Lung (tissue), 12 donors: ENCODE data around the gene MOK. TPM values are rescaled to one million over a fixed set of nuclear protein-coding genes. Genes with fewer than 3 reads are reported as not detected.

Experiments
- ATAC-seq: fragments of 200-7000 bp; cut with Tn5 transposase; one replicate; pipeline ENCODE4 v1.9.1; 2020; ENCODE audit warnings: moderate number of reproducible peaks; ENCODE audit not compliant: insufficient read depth, low FRiP score
- DNase-seq, 3 donors: peaks; one replicate each; pipeline ENCODE4 v3.0.0-alpha.2; 2013 to 2017
- H3K27ac ChIP-seq, 2 donors: one replicate each; pipeline ENCODE4 v1.5.1; 2013; ENCODE audit warnings: mild to moderate bottlenecking in 2 of 2, moderate library complexity in 2 of 2, control low read depth in 1 of 2, inconsistent platforms in 1 of 2, low read depth in 1 of 2, low read length in 1 of 2
- H3K27me3 ChIP-seq, 3 donors: one replicate each; pipeline ENCODE4 v1.5.1; 2013; ENCODE audit warnings: low read length in 2 of 3; ENCODE audit not compliant: control insufficient read depth in 3 of 3, insufficient read depth in 3 of 3
- H3K36me3 ChIP-seq, 4 donors: one replicate each; pipeline ENCODE4 v1.5.1; 2013; ENCODE audit warnings: low read length in 4 of 4, mild to moderate bottlenecking in 1 of 4, moderate library complexity in 1 of 4; ENCODE audit not compliant: control insufficient read depth in 4 of 4, insufficient read depth in 4 of 4
- H3K4me1 ChIP-seq, 5 donors: one replicate each; pipeline ENCODE4 v1.5.1; 2013; ENCODE audit warnings: low read length in 5 of 5, mild to moderate bottlenecking in 2 of 5, moderate library complexity in 1 of 5; ENCODE audit not compliant: control insufficient read depth in 5 of 5, insufficient read depth in 5 of 5
- H3K4me3 ChIP-seq: one replicate; pipeline ENCODE4 v1.5.1; 2013; ENCODE audit warnings: mild to moderate bottlenecking, control low read depth, moderate library complexity
- H3K9ac ChIP-seq, 2 donors: one replicate each; pipeline ENCODE4 v1.5.1; 2013; ENCODE audit warnings: low read length in 2 of 2, control low read depth in 1 of 2; ENCODE audit not compliant: insufficient read depth in 1 of 2
- H3K9me3 ChIP-seq, 4 donors: one replicate each; pipeline ENCODE4 v1.5.1; 2013; ENCODE audit warnings: low read length in 3 of 4, mild to moderate bottlenecking in 1 of 4, moderate library complexity in 1 of 4; ENCODE audit not compliant: control insufficient read depth in 4 of 4, insufficient read depth in 3 of 4
- CTCF ChIP-seq: IDR thresholded peaks from 2 replicates; pipeline ENCODE4 v1.5.1; 2012; ENCODE audit warnings: mild to moderate bottlenecking; ENCODE audit errors: control extremely low read depth, extremely low read depth
- WGBS, 2 donors: extraction: QIAGEN DNeasy Blood & Tissue Kit; methylation state at CpG; one replicate each; pipeline ENCODE4 v1.1.7; 2013; 5-methylcytosine and 5-hydroxymethylcytosine counted together
- polyA plus RNA-seq, 2 donors: library from polyadenylated mRNA; stranded (reverse); fragments of 200-250 nt; gene quantifications; one replicate each; pipeline ENCODE4 v1.2.1, GENCODE V29; 2013
- total RNA-seq, 2 donors: library from RNA; depleted of rRNA in 1 of 2; stranded (reverse); fragments of >200 nt in 1 of 2; gene quantifications; one replicate each; pipeline ENCODE4 v1.2.1, GENCODE V29; 2014 to 2021
- donor health status: control.
- donor health status: control.
- donor health status: Bipolar disorder and iron deficiency.
- donor health status: healthy.
- donor health status: DM: yes; HTN: yes; CAD: no.

The MOK gene
- total and polyA plus RNA-seq, 4 donors, result 11.1 to 35.4 (median 25.4) TPM

DNA sequence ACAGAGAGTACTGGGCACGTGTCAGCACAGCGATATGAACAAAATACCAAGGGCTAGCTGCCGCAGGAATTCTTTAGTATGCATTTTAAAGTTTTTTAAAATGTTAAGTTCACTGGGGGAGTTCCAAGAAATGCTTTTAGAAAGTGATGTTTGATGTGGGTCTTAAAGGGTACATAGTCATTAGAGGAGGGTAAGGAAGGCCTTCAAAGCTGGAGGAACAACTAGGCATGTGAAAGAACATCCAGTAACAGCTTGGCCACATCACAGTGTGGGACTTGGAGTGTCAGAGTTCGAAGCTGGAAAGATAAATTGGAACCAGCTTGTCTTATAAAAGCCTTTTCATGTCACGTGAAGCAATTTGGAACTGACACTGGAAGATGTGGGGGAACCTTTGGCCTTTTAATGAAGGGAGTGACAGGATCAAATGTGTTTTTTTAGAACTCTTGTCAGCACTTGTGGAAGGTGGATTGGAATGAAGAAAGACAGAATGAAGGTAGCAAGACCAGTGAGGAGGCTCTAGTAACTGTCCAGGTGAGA is 107.6 kb downstream of the MOK start:
- DNase-seq, result peak in 1 of 3 donors; percentile 8
- Histone ChIP-seq H3K36me3 (peaks cover 5 to 30% (median 19%) of the 10 kb centered on the region in 4 donors), H3K9ac (no peak overlapping the region), H3K4me1 (peaks cover 0 to 8% (median 3%) of the 10 kb centered on the region in 5 donors), H3K27ac (no peak overlapping the region), H3K27me3 (no peaks in the 10 kb centered on the region), H3K4me3 (no peak overlapping the region), H3K9me3 (no peaks in the 10 kb centered on the region)
- TF ChIP-seq CTCF, result no peak
- whole genome bisulfite sequencing, 2 donors, result 82 to 90% methylated on average over 5 of the region's 5 CpGs
- no peak for ATAC-seq

GRCh38 chr14:102196902-102197230 is 108.1 kb downstream of the MOK start:
- Histone ChIP-seq H3K27me3 (no peaks in the 10 kb centered on the region), H3K4me3 (no peak overlapping the region), H3K9ac (no peak overlapping the region), H3K4me1 (peaks cover 0 to 8% (median 3%) of the 10 kb centered on the region in 5 donors), H3K36me3 (peaks cover 5 to 30% (median 19%) of the 10 kb centered on the region in 4 donors), H3K9me3 (no peaks in the 10 kb centered on the region), H3K27ac (no peak overlapping the region)
- DNase-seq (no peak), ATAC-seq (no peak)
- no peak for TF ChIP-seq CTCF
- WGBS, 2 donors, result 81 to 92% methylated on average over 4 of the region's 4 CpGs

GRCh38 chr14:102196039-102196901 is 108.7 kb downstream of the MOK start:
- ATAC-seq (no peak), DNase-seq (no peak)
- TF ChIP-seq CTCF, result no peak
- Histone ChIP-seq H3K27ac (no peak overlapping the region), H3K9ac (no peak overlapping the region), H3K4me3 (no peak overlapping the region), H3K27me3 (no peaks in the 10 kb centered on the region), H3K9me3 (no peaks in the 10 kb centered on the region), H3K36me3 (peaks cover 5 to 30% (median 18%) of the 10 kb centered on the region in 4 donors), H3K4me1 (peaks cover 0 to 8% (median 3%) of the 10 kb centered on the region in 5 donors)
- 87 to 98% methylated on average over 6 of the region's 6 CpGs for WGBS, 2 donors
